Mucosa of descending colon (tissue), 3 donors: ENCODE data around the gene RBCK1. TPM values are rescaled to one million over a fixed set of nuclear protein-coding genes. Genes with fewer than 3 reads are reported as not detected.
A peak's percentile ranks its signal among the peaks of the same experiment; 100 is the strongest.
"Not testable (repeated sequence)": the region's sequence is repeated elsewhere in the genome, so short reads cannot be mapped to it uniquely, and the experiment has no call there.

ENCODE experiments used
- ATAC-seq: fragments of 200-7000 bp; cut with Tn5 transposase; one replicate; pipeline ENCODE4 v1.9.1; 2020; ENCODE audit warnings: mild to moderate bottlenecking, moderate library complexity
- DNase-seq, 3 donors: peaks; one replicate each; pipeline ENCODE4 v3.0.0-alpha.2; 2020
- H3K36me3 ChIP-seq: fragments of 200-600 bp; one replicate; pipeline ENCODE4 v1.8.0; 2021; ENCODE audit warnings: low read depth, mild to moderate bottlenecking
- H3K4me1 ChIP-seq: fragments of 200-600 bp; one replicate; pipeline ENCODE4 v1.8.0; 2021; ENCODE audit warnings: low read depth, mild to moderate bottlenecking
- H3K4me3 ChIP-seq: fragments of 200-600 bp; one replicate; pipeline ENCODE4 v1.8.0; 2021; ENCODE audit warnings: mild to moderate bottlenecking
- H3K9me3 ChIP-seq: fragments of 200-600 bp; one replicate; pipeline ENCODE4 v1.8.0; 2021; ENCODE audit warnings: mild to moderate bottlenecking
- CTCF ChIP-seq: fragments of 200-600 bp; IDR thresholded peaks from one replicate; pipeline ENCODE4 v1.8.0; 2022; ENCODE audit warnings: antibody characterized with exemption, mild to moderate bottlenecking
- intact Hi-C, 2 donors: fragments of 100-400 bp; cut with DNase I in 1 of 2; cut with micrococcal nuclease in 1 of 2; formaldehyde crosslinking; loops; one replicate each; pipeline versions ENCODE4 v1.11.0 to v1.11.1; 2022; cut with DNase I, micrococcal nuclease
- total RNA-seq, 3 donors: library from RNA; stranded (reverse); fragmentation: NEBNext Ultra II Directional in 2 of 3; extraction: Animal tissue kit (Norgen Biotek cat#: 25700) in 2 of 3; gene quantifications; one replicate each; pipeline versions ENCODE4 v1.2.1 to v1.2.4, GENCODE V29; 2021 to 2023
- donor health status: DM: no; HTN: no; CAD: no; lungs with moderate emphysema.
- donor health status: DM: no; HTN: no; CAD: no.
- donor health status: DM: no; HTN: yes; CAD: no.

RBCK1 gene
- total RNA-seq, 3 donors from 2014 or later = 97.5 to 124 (median 117) TPM

DNA sequence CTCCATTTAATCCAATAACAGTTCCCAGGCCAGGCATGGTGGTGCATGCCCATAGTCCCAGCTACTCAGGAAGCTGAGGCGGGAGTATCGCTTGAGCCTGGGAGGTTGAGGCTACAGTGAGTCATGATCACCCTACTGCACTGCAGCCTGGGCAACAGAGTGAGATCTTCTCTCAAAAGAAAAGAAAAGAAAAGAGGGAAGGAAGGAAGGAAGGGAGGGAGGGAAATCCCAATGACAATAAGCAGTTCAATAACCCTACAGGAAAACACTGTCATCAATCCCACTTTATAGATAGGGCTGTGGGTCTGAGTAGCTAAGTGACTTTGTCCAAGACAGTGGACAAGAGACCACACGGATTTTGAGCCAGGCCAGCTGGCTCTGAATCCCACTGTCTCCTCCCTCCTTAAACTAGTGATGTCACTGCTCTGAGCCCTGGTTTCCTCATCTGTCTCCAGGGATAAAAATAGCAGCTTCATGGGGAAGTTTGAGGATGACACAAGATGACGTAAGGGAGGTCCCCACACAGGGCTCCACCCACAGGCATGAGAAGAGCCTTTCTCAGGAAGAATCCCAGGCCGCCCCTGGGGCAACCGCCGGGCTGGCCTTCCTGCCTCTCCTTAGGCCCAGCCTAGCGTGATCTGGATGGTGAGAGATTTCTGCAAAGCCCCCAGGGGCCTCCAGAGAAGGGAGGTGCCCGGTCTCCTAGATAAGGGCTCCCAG lies 34.8 kb upstream of the RBCK1 start:
- ATAC-seq (peak; percentile 53), DNase-seq (no peak)
- TF ChIP-seq CTCF = no peak
- Histone ChIP-seq H3K4me1 (peaks cover 7% of the 10 kb centered on the region), H3K9me3 (no peaks in the 10 kb centered on the region), H3K4me3 (no peak overlapping the region), H3K36me3 (no peaks in the 10 kb centered on the region)
- intact Hi-C loops = no loop called here

DNA sequence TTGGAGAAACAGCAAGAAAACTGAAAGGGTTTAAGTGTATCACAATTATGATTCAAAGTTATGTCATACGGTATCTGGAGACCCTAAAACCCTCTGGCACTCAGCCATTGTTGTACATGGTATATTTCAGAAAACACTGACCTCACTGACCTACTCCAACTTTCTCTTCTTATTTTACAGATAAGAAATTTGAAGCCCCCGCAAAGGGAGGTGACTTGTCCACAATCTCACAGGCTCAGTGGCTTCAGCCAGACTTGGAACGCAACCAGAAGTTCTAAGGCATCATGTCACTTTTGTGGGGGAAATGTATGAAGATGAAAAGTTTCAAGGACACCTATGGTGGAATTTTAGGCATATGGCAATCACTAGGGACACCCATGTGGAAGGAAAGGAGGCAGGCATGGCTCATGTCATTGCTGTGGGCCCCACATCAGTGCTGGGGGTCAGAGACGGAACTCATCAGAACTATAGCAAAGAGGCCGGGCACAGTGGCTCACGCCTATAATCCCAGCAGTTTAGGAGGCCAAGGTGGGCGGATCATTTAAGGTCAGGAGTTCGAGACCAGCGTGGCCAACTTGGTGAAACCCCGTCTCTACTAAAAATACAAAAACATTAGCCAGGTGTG lies 32.7 kb upstream of the RBCK1 start:
- no peak for ATAC-seq
- intact Hi-C loops = no loop called here

GRCh38 chr20:376089-376488 lies 32.0 kb upstream of the RBCK1 start:
- intact Hi-C loops = no loop called here
- Histone ChIP-seq H3K36me3 (no peaks in the 10 kb centered on the region), H3K4me1 (peaks cover 7% of the 10 kb centered on the region), H3K4me3 (no peak overlapping the region), H3K9me3 (no peaks in the 10 kb centered on the region)
- DNase-seq = no peak
- TF ChIP-seq CTCF = no peak
- ATAC-seq = no peak

More for the DNA sequence above, 32.7 kb upstream of the RBCK1 start:
- peaks cover 7% of the 10 kb centered on the region for H3K4me1 ChIP-seq
- H3K9me3 ChIP-seq = no peaks in the 10 kb centered on the region
- H3K4me3 ChIP-seq = no peak overlapping the region
- no peaks in the 10 kb centered on the region for H3K36me3 ChIP-seq
- DNase-seq = no peak
- no peak for TF ChIP-seq CTCF

- Histone ChIP-seq H3K4me1 (peaks cover 7% of the 10 kb centered on the region), H3K36me3 (no peaks in the 10 kb centered on the region), H3K4me3 (no peak overlapping the region), H3K9me3 (no peaks in the 10 kb centered on the region)
- intact Hi-C loops = no loop called here
- DNase-seq = no peak
- TF ChIP-seq CTCF = no peak
- ATAC-seq = no peak
Measured at GRCh38 chr20:376750-377149, 31.3 kb upstream of the RBCK1 start.

- DNase-seq, ATAC-seq, H3K4me3 ChIP-seq, H3K4me1 ChIP-seq, H3K36me3 ChIP-seq, H3K9me3 ChIP-seq, intact Hi-C loops: not testable (repeated sequence)
Measured at GRCh38 chr20:377578-377977, 30.5 kb upstream of the RBCK1 start.

GRCh38 chr20:378961-379336 lies 29.1 kb upstream of the RBCK1 start:
- TF ChIP-seq CTCF = no peak
- DNase-seq = no peak
- no peak for ATAC-seq
- intact Hi-C loops = no loop called here
- Histone ChIP-seq H3K9me3 (no peaks in the 10 kb centered on the region), H3K4me1 (no peaks in the 10 kb centered on the region), H3K36me3 (no peaks in the 10 kb centered on the region), H3K4me3 (no peak overlapping the region)
